ENCODE data around the gene FAM120B.

The FAM120B gene

DNA sequence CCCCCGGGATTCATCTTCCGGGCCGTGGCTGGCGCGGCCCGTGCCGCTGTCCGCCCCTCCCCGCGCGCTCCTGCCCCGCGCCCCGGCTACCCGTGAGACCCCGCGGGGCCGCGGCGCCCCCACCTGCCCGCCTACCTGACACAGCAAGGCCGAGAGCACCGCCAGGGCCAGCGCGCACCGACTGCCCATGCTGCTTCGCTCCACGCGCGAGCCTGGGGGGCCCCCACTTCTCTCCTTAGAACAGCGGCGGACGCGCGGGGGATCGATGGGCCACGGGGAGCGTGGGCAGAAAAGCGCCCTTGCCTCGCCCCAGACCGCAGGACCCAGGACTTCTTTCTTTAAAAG lies 16.6 kb upstream of the FAM120B start:
- Histone ChIP-seq H3K4me3 (ENCODE audit: low read length) (peak overlapping the region; percentile 90), H3K36me3 (ENCODE audit: insufficient read depth, low read length) (no peaks in the 10 kb centered on the region), H3K27me3 (ENCODE audit: control insufficient read depth, insufficient read depth, low read length) (peaks cover 65% of the 10 kb centered on the region), H3K4me2 (ENCODE audit: low read length) (peak overlapping the region; percentile 85), H3K9me3 (replicated peaks; ENCODE audit: low read length) (no peaks in the 10 kb centered on the region), H3K9ac (ENCODE audit: low read depth, low read length) (peak overlapping the region; percentile 67), H3K4me1 (ENCODE audit: control insufficient read depth, insufficient read depth, low read length) (peaks cover 17% of the 10 kb centered on the region)

GRCh38 chr6:170290296-170291128 lies 16.0 kb upstream of the FAM120B start, which contains the start of gene DLL1:
Gene DLL1, minus strand, starts transcription at chr6:170291078. Its CDS starts 939 bp downstream, at chr6:170290139.
- Histone ChIP-seq H3K4me3 (ENCODE audit: low read length) (peak within 1 kb of the TSS; percentile 90), H3K4me2 (ENCODE audit: low read length) (peak within 1 kb of the TSS; percentile 85), H3K36me3 (ENCODE audit: insufficient read depth, low read length) (no peaks in the 10 kb centered on the region), H3K9ac (ENCODE audit: low read depth, low read length) (peak within 1 kb of the TSS; percentile 67), H3K4me1 (ENCODE audit: control insufficient read depth, insufficient read depth, low read length) (peaks cover 19% of the 10 kb centered on the region), H3K27me3 (ENCODE audit: control insufficient read depth, insufficient read depth, low read length) (peaks cover 71% of the 10 kb centered on the region), H3K9me3 (replicated peaks; ENCODE audit: low read length) (no peaks in the 10 kb centered on the region)

DNA sequence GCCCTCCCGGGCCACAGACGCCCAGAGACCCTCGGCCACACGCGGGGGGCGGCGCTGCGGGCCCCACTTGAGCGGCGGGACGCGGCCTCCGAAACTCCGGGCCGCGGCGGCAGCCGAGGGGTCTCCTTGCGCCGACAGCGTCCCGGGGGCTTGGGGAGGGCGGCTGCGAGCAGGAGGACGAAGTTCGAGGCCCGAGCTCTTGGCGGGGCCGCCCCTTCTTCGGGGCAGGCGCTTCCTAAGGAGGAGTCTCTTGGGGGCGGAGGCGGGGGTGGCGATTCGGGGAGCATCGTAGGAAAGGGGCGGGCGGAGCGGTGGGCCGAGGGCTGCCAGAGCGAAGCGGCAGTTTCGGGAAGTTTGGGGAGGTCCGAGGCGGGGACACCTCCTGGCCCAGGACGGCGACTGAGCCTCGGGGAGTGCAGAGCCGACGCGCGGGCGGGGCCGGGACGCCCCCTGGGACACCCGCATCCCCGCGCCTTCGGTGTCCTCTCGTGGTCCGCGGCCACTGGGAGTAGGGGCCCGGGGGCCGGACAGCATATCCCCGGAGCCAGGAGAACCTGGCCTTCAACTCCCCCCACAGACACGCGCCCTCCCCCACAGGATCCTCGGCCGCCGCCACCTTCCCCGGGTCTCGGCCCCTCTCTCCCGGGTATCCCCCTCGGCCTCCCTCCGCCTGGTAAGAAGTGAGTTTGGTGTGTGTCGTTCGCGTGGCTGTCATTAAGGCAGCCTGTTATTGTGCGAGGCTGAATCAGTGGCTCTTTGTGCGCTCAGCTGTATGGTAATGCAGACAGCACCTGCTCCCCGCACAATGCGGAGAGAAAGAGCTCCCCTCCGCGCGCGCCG lies 15.1 kb upstream of the FAM120B start:
- Histone ChIP-seq H3K4me2 (ENCODE audit: low read length) (peak overlapping the region; percentile 85), H3K9me3 (replicated peaks; ENCODE audit: low read length) (no peaks in the 10 kb centered on the region), H3K9ac (ENCODE audit: low read depth, low read length) (no peak overlapping the region), H3K4me3 (ENCODE audit: low read length) (peak overlapping the region; percentile 64), H3K4me1 (ENCODE audit: control insufficient read depth, insufficient read depth, low read length) (peaks cover 28% of the 10 kb centered on the region), H3K27me3 (ENCODE audit: control insufficient read depth, insufficient read depth, low read length) (peaks cover 76% of the 10 kb centered on the region), H3K36me3 (ENCODE audit: insufficient read depth, low read length) (no peaks in the 10 kb centered on the region)

DNA sequence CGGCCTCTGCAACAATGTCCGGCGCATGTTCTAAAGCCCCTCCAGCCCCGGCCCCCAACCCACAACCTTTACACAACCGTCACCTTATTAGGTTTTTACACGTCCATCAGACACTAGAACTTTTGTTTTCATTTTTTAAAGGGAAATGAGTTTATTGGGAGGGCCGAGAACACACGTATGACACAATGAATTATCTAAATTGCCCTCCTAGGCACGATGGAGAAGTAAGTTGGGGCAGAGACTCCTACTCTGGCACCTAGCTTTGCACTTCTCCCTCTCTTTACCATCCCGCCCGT lies 14.5 kb upstream of the FAM120B start:
- H3K9ac ChIP-seq (ENCODE audit: low read depth, low read length) = no peak overlapping the region
- H3K4me2 ChIP-seq (ENCODE audit: low read length) = peak overlapping the region; percentile 85
- H3K36me3 ChIP-seq (ENCODE audit: insufficient read depth, low read length) = no peaks in the 10 kb centered on the region
- H3K4me3 ChIP-seq (ENCODE audit: low read length) = peak overlapping the region; percentile 64
- H3K27me3 ChIP-seq (ENCODE audit: control insufficient read depth, insufficient read depth, low read length) = peaks cover 75% of the 10 kb centered on the region
- H3K4me1 ChIP-seq (ENCODE audit: control insufficient read depth, insufficient read depth, low read length) = peaks cover 28% of the 10 kb centered on the region
- no peaks in the 10 kb centered on the region for H3K9me3 ChIP-seq (replicated peaks; ENCODE audit: low read length)

GRCh38 chr6:170292407-170293158 lies 14.0 kb upstream of the FAM120B start:
- peaks cover 28% of the 10 kb centered on the region for H3K4me1 ChIP-seq (ENCODE audit: control insufficient read depth, insufficient read depth, low read length)

DNA sequence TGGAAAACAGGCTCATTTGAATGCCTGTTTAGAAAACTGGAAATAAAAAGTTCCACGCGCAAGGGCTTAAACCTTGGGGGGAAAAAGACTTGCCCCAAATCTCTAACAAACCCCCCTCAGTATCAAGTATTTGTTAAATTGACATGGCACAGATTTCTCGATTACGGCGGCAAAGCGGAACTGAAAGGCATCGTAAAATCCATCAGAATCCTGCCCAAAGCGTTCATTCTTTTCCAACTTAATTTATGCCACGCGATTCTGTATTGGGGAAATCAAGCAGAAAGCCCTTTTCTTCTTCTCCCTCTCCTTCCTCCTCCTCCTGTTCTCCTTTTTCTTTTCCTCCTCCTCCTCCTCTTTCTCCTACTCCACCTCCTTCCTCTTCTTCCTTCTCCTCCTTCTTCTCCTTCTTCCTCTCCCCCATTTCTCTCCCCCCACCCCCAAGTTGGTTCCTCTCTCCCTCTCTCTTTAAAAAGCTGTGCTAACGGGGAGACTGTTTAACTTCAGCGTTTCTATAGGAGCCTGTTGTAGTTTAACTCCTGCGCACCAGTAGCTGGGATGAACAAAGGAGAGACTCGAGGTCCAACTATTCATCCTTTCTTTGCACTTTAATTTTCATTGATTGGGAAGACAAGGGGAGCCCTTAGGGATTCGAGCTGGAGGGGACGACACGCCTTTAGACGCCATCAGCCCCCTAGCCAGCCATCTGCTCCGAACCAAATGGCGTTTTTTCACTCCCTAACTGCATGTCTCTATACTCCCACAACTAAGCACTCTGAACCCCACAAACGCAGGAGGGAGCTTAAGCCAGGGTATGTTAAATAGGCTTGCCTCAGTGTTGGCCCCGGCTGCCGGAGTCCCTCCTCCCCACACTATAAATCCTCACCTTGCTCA lies 13.0 kb upstream of the FAM120B start:
- Histone ChIP-seq H3K36me3 (ENCODE audit: insufficient read depth, low read length) (no peaks in the 10 kb centered on the region), H3K4me1 (ENCODE audit: control insufficient read depth, insufficient read depth, low read length) (peaks cover 28% of the 10 kb centered on the region), H3K9ac (ENCODE audit: low read depth, low read length) (no peak overlapping the region), H3K27me3 (ENCODE audit: control insufficient read depth, insufficient read depth, low read length) (peaks cover 76% of the 10 kb centered on the region), H3K4me3 (ENCODE audit: low read length) (no peak overlapping the region), H3K4me2 (ENCODE audit: low read length) (peak overlapping the region; percentile 58), H3K9me3 (replicated peaks; ENCODE audit: low read length) (no peaks in the 10 kb centered on the region)

More at GRCh38 chr6:170292407-170293158, 14.0 kb upstream of the FAM120B start:
- H3K36me3 ChIP-seq (ENCODE audit: insufficient read depth, low read length) = no peaks in the 10 kb centered on the region
- H3K4me2 ChIP-seq (ENCODE audit: low read length) = peak overlapping the region; percentile 58
- H3K9me3 ChIP-seq (replicated peaks; ENCODE audit: low read length) = no peaks in the 10 kb centered on the region
- H3K27me3 ChIP-seq (ENCODE audit: control insufficient read depth, insufficient read depth, low read length) = peaks cover 73% of the 10 kb centered on the region
- no peak overlapping the region for H3K4me3 ChIP-seq (ENCODE audit: low read length)
- no peak overlapping the region for H3K9ac ChIP-seq (ENCODE audit: low read depth, low read length)

DNA sequence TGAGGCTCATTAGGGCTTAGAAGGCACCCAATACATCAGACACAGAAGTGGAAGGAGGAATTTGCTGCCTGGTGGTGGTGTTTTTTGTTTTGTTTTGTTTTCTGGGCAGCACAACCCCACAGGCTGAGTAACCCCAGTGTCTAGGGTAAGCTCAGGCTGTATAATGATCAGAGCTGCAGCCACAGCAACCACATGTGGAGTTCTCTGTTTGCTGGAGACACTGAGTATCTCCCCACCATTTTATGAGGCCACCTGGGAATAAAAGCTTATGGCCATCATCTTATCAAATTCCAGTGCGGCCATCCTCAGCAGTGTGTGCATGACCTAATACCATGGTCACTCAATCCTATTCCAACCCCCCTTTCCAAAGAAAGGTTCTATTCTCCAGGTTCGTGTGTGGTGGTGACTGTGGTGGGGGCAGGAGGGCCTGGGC lies 12.2 kb upstream of the FAM120B start:
- Histone ChIP-seq H3K4me1 (ENCODE audit: control insufficient read depth, insufficient read depth, low read length) (peaks cover 24% of the 10 kb centered on the region), H3K36me3 (ENCODE audit: insufficient read depth, low read length) (no peaks in the 10 kb centered on the region)

DNA sequence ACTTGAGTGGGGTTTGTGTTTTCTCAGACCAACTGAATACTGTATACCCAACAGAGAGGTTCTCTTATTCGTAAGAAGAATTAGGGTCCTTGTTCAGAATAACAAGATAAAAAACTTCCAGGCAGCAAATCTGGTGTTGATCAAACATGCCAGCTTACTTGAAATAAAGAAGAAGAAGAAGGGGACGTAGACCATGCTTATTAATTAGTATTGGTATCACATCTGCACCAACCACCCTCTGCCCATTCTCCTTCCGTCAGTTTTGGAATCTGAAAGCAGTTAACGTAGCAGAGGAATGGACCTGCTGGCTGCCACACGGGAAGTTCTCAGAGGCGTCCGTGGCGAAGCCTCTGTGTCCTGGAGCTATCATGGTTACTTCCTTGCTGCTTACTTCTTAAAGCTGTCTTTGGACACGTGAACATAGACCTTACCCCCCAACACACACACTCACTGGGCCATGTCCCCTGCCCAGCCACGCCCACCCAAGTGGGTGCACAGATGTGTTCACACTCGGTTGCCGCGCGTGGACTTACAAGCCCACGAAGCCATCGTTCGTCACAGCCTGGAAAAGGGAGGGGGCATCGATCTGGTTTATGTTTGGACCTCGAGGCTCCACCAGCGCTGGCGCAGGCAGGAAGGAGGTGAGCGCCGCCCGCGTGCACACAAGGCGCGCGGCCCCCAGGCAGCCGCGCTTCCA lies 11.6 kb upstream of the FAM120B start:
- peaks cover 66% of the 10 kb centered on the region for H3K27me3 ChIP-seq (ENCODE audit: control insufficient read depth, insufficient read depth, low read length)
- H3K4me2 ChIP-seq (ENCODE audit: low read length) = peak overlapping the region; percentile 91
- no peaks in the 10 kb centered on the region for H3K9me3 ChIP-seq (replicated peaks; ENCODE audit: low read length)
- H3K36me3 ChIP-seq (ENCODE audit: insufficient read depth, low read length) = no peaks in the 10 kb centered on the region
- H3K9ac ChIP-seq (ENCODE audit: low read depth, low read length) = peak overlapping the region; percentile 45
- peaks cover 18% of the 10 kb centered on the region for H3K4me1 ChIP-seq (ENCODE audit: control insufficient read depth, insufficient read depth, low read length)
- H3K4me3 ChIP-seq (ENCODE audit: low read length) = peak overlapping the region; percentile 66

More for the DNA sequence above, 12.2 kb upstream of the FAM120B start:
- no peaks in the 10 kb centered on the region for H3K9me3 ChIP-seq (replicated peaks; ENCODE audit: low read length)
- H3K27me3 ChIP-seq (ENCODE audit: control insufficient read depth, insufficient read depth, low read length) = peaks cover 69% of the 10 kb centered on the region
- H3K9ac ChIP-seq (ENCODE audit: low read depth, low read length) = no peak overlapping the region
- H3K4me2 ChIP-seq (ENCODE audit: low read length) = no peak overlapping the region
- no peak overlapping the region for H3K4me3 ChIP-seq (ENCODE audit: low read length)

- Histone ChIP-seq H3K4me3 (ENCODE audit: low read length) (peak overlapping the region; percentile 66), H3K9me3 (replicated peaks; ENCODE audit: low read length) (no peaks in the 10 kb centered on the region), H3K4me1 (ENCODE audit: control insufficient read depth, insufficient read depth, low read length) (peaks cover 17% of the 10 kb centered on the region), H3K9ac (ENCODE audit: low read depth, low read length) (peak overlapping the region; percentile 45), H3K36me3 (ENCODE audit: insufficient read depth, low read length) (no peaks in the 10 kb centered on the region), H3K27me3 (ENCODE audit: control insufficient read depth, insufficient read depth, low read length) (peaks cover 66% of the 10 kb centered on the region), H3K4me2 (ENCODE audit: low read length) (peak overlapping the region; percentile 91)
These were observed 10.8 kb upstream of the FAM120B start for GRCh38 chr6:170295510-170296422.
